Natural killer cell treated with Interleukin-12 subunit alpha and Interleukin-12 subunit beta and Interleukin-15 and Interleukin-18, amount 100 ng/mL, for 72 hours (primary cell): ENCODE measurements around the gene HEPH. TPM values are rescaled to one million over a fixed set of nuclear protein-coding genes. Genes with fewer than 3 reads are reported as not detected.
"Not testable (repeated sequence)": the region's sequence is repeated elsewhere in the genome, so short reads cannot be mapped to it uniquely, and the experiment has no call there.

Experiments used
- ATAC-seq, 2 donors: fragments of 150-1000 bp; cut with Tn5 transposase in 1 of 2; sonication (Bioruptor Pico), chemical (Tn5 transposase) in 1 of 2; 2 replicates each; pipeline ENCODE4 v1.10.0; 2021
- DNase-seq: peaks from one replicate; pipeline ENCODE4 v3.0.0; 2022; ENCODE audit warnings: low spot score
- H3K27ac Mint-ChIP-seq, 2 donors: 1 replicate in 1 of 2; 2 replicates in 1 of 2; pipeline ENCODE4 v1.8.0; 2022; ENCODE audit warnings: mixed read lengths in 2 of 2, mild to moderate bottlenecking in 1 of 2, moderate library complexity in 1 of 2
- H3K27me3 Mint-ChIP-seq, 2 donors: 1 replicate in 1 of 2; 2 replicates in 1 of 2; pipeline ENCODE4 v1.8.0; 2022; ENCODE audit warnings: mixed read lengths in 2 of 2
- H3K36me3 Mint-ChIP-seq: one replicate; pipeline ENCODE4 v1.8.0; 2022; ENCODE audit warnings: mixed read lengths
- H3K4me1 Mint-ChIP-seq, 2 donors: 1 replicate in 1 of 2; 2 replicates in 1 of 2; pipeline ENCODE4 v1.8.0; 2022; ENCODE audit warnings: low read depth in 2 of 2, mixed read lengths in 2 of 2, mild to moderate bottlenecking in 1 of 2
- H3K4me3 Mint-ChIP-seq: one replicate; pipeline ENCODE4 v1.8.0; 2022; ENCODE audit warnings: mixed read lengths
- H3K9me3 Mint-ChIP-seq: 2 replicates; pipeline ENCODE4 v1.8.0; 2022; ENCODE audit warnings: mixed read lengths
- total RNA-seq, 2 donors: library from RNA; stranded (reverse); gene quantifications; one replicate each; pipeline ENCODE4 v1.2.3, GENCODE V29; 2022

Gene HEPH
- total RNA-seq, result not detected

- ATAC-seq, result no peak
- no peak for DNase-seq
- Mint-ChIP-seq H3K36me3 (no peaks in the 10 kb centered on the region), H3K9me3 (no peaks in the 10 kb centered on the region), H3K4me1 (no peaks in the 10 kb centered on the region), H3K27ac (no peak within 1 kb of the TSS), H3K4me3 (no peak within 1 kb of the TSS), H3K27me3 (peaks cover 0 to 22% of the 10 kb centered on the region in 2 donors)
Observed at GRCh38 chrX:66163849-66164411, at the start of gene HEPH. HEPH (plus strand) TSS chrX:66164247; CDS start chrX:66170571, 6,324 bp downstream.

GRCh38 chrX:66118722-66119121 lies 45.3 kb upstream of the HEPH start:
- ATAC-seq, DNase-seq, H3K27me3 Mint-ChIP-seq, H3K36me3 Mint-ChIP-seq, H3K27ac Mint-ChIP-seq, H3K4me3 Mint-ChIP-seq, H3K9me3 Mint-ChIP-seq: not testable (repeated sequence)
- peaks cover 9 to 12% of the 10 kb centered on the region in 2 donors for H3K4me1 Mint-ChIP-seq

GRCh38 chrX:66121354-66121753 lies 42.7 kb upstream of the HEPH start:
- H3K27ac Mint-ChIP-seq, H3K4me1 Mint-ChIP-seq, DNase-seq, H3K4me3 Mint-ChIP-seq, ATAC-seq: not testable (repeated sequence)
- Mint-ChIP-seq H3K27me3 (peaks cover 0 to 13% of the 10 kb centered on the region in 2 donors), H3K9me3 (peaks cover 11% of the 10 kb centered on the region), H3K36me3 (peaks cover 16% of the 10 kb centered on the region)

- peaks cover 16% of the 10 kb centered on the region for H3K36me3 Mint-ChIP-seq
- DNase-seq (no peak), ATAC-seq (no peak)
- peaks cover 11% of the 10 kb centered on the region for H3K9me3 Mint-ChIP-seq
- no peaks in the 10 kb centered on the region for H3K4me1 Mint-ChIP-seq
- H3K4me3 Mint-ChIP-seq, result no peak overlapping the region
- H3K27me3 Mint-ChIP-seq, result peaks cover 0 to 20% of the 10 kb centered on the region in 2 donors
- no peak overlapping the region for H3K27ac Mint-ChIP-seq
Observed at GRCh38 chrX:66126662-66127061, 37.4 kb upstream of the HEPH start.

GRCh38 chrX:66130469-66130868 lies 33.6 kb upstream of the HEPH start:
- H3K27ac Mint-ChIP-seq, result no peak overlapping the region
- DNase-seq (no peak), ATAC-seq (no peak)
- no peak overlapping the region for H3K4me3 Mint-ChIP-seq
- peaks cover 6% of the 10 kb centered on the region for H3K36me3 Mint-ChIP-seq
- no peaks in the 10 kb centered on the region for H3K9me3 Mint-ChIP-seq
- peaks cover 0 to 14% of the 10 kb centered on the region in 2 donors for H3K27me3 Mint-ChIP-seq
- H3K4me1 Mint-ChIP-seq, result no peaks in the 10 kb centered on the region

GRCh38 chrX:66135284-66135683 lies 28.8 kb upstream of the HEPH start:
- DNase-seq, H3K27ac Mint-ChIP-seq, H3K4me1 Mint-ChIP-seq, H3K4me3 Mint-ChIP-seq, H3K9me3 Mint-ChIP-seq, ATAC-seq, H3K36me3 Mint-ChIP-seq: not testable (repeated sequence)
- H3K27me3 Mint-ChIP-seq, result peaks cover 0 to 17% of the 10 kb centered on the region in 2 donors

GRCh38 chrX:66142351-66142750 lies 21.7 kb upstream of the HEPH start:
- H3K9me3 Mint-ChIP-seq, result no peaks in the 10 kb centered on the region
- H3K4me3 Mint-ChIP-seq, result no peak overlapping the region
- H3K27ac Mint-ChIP-seq, result no peak overlapping the region
- no peaks in the 10 kb centered on the region for H3K36me3 Mint-ChIP-seq
- H3K27me3 Mint-ChIP-seq, result peaks cover 0 to 16% of the 10 kb centered on the region in 2 donors
- H3K4me1 Mint-ChIP-seq, result peaks cover 7% of the 10 kb centered on the region in 2 donors
- no peak for DNase-seq
- peak; percentile 61 to 74 for ATAC-seq

- DNase-seq, result no peak
- no peak overlapping the region for H3K27ac Mint-ChIP-seq
- ATAC-seq, result no peak
Observed at GRCh38 chrX:66144258-66144657, 19.8 kb upstream of the HEPH start.

GRCh38 chrX:66149519-66149918 lies 14.5 kb upstream of the HEPH start:
- Mint-ChIP-seq H3K27me3 (peaks cover 0 to 21% of the 10 kb centered on the region in 2 donors), H3K4me1 (no peaks in the 10 kb centered on the region), H3K36me3 (no peaks in the 10 kb centered on the region), H3K27ac (no peak overlapping the region), H3K4me3 (no peak overlapping the region), H3K9me3 (no peaks in the 10 kb centered on the region)
- DNase-seq (no peak), ATAC-seq (no peak)

More at GRCh38 chrX:66144258-66144657, 19.8 kb upstream of the HEPH start:
- peaks cover 0 to 22% of the 10 kb centered on the region in 2 donors for H3K27me3 Mint-ChIP-seq
- H3K36me3 Mint-ChIP-seq, result no peaks in the 10 kb centered on the region
- no peak overlapping the region for H3K4me3 Mint-ChIP-seq
- H3K9me3 Mint-ChIP-seq, result no peaks in the 10 kb centered on the region
- peaks cover 7% of the 10 kb centered on the region in 2 donors for H3K4me1 Mint-ChIP-seq

GRCh38 chrX:66150163-66150562 lies 13.9 kb upstream of the HEPH start:
- Mint-ChIP-seq H3K36me3 (no peaks in the 10 kb centered on the region), H3K4me1 (no peaks in the 10 kb centered on the region)
- ATAC-seq, result no peak

GRCh38 chrX:66162331-66162822 lies 1.7 kb upstream of the HEPH start:
- H3K27ac Mint-ChIP-seq, result no peak overlapping the region
- H3K9me3 Mint-ChIP-seq, result no peaks in the 10 kb centered on the region
- peaks cover 0 to 21% of the 10 kb centered on the region in 2 donors for H3K27me3 Mint-ChIP-seq

More at GRCh38 chrX:66150163-66150562, 13.9 kb upstream of the HEPH start:
- Mint-ChIP-seq H3K27ac (no peak overlapping the region), H3K9me3 (no peaks in the 10 kb centered on the region), H3K4me3 (no peak overlapping the region), H3K27me3 (peaks cover 0 to 21% of the 10 kb centered on the region in 2 donors)
- no peak for DNase-seq

GRCh38 chrX:66163447-66163846 lies 600 bp upstream of the HEPH start:
- DNase-seq, result no peak
- Mint-ChIP-seq H3K36me3 (no peaks in the 10 kb centered on the region), H3K4me1 (no peaks in the 10 kb centered on the region), H3K9me3 (no peaks in the 10 kb centered on the region), H3K27me3 (peaks cover 0 to 19% of the 10 kb centered on the region in 2 donors), H3K27ac (no peak overlapping the region), H3K4me3 (no peak overlapping the region)
- no peak for ATAC-seq

More at GRCh38 chrX:66162331-66162822, 1.7 kb upstream of the HEPH start:
- H3K4me1 Mint-ChIP-seq, result peaks cover 0 to 5% of the 10 kb centered on the region in 2 donors
- no peaks in the 10 kb centered on the region for H3K36me3 Mint-ChIP-seq
- DNase-seq (no peak), ATAC-seq (no peak)
- H3K4me3 Mint-ChIP-seq, result no peak overlapping the region

GRCh38 chrX:66164470-66164869 lies 423 bp downstream of the HEPH start:
- no peak overlapping the region for H3K27ac Mint-ChIP-seq

GRCh38 chrX:66164931-66165330 lies 884 bp downstream of the HEPH start:
- Mint-ChIP-seq H3K9me3 (no peaks in the 10 kb centered on the region), H3K27me3 (peaks cover 0 to 19% of the 10 kb centered on the region in 2 donors), H3K4me3 (no peak overlapping the region), H3K27ac (no peak overlapping the region), H3K4me1 (no peaks in the 10 kb centered on the region), H3K36me3 (no peaks in the 10 kb centered on the region)
- DNase-seq (no peak), ATAC-seq (no peak)

More at GRCh38 chrX:66164470-66164869, 423 bp downstream of the HEPH start:
- ATAC-seq (no peak), DNase-seq (no peak)
- H3K9me3 Mint-ChIP-seq, result no peaks in the 10 kb centered on the region
- H3K4me1 Mint-ChIP-seq, result no peaks in the 10 kb centered on the region
- H3K27me3 Mint-ChIP-seq, result peaks cover 0 to 22% of the 10 kb centered on the region in 2 donors
- no peaks in the 10 kb centered on the region for H3K36me3 Mint-ChIP-seq
- H3K4me3 Mint-ChIP-seq, result no peak overlapping the region
